Measurements from ENCODE around the gene PTPRN2.

DNA sequence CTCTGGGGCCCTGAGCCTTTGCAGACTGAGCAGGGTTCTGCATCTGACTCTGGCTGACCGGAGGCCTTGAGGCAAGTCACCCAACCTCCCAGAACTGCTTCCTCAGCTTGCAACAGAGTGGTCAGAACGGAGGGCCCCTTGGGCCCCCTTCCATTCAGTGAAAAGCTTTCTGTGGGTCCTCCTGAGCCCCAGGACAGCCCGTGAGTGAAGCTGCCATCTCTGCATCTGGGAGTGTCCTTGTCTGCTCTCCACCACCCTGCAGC is 1026.2 kb downstream of the PTPRN2 start:
- no peak for TF ChIP-seq POLR2A (IDR thresholded peaks at IDR 0.05)
- TF ChIP-seq, protein P1, sequence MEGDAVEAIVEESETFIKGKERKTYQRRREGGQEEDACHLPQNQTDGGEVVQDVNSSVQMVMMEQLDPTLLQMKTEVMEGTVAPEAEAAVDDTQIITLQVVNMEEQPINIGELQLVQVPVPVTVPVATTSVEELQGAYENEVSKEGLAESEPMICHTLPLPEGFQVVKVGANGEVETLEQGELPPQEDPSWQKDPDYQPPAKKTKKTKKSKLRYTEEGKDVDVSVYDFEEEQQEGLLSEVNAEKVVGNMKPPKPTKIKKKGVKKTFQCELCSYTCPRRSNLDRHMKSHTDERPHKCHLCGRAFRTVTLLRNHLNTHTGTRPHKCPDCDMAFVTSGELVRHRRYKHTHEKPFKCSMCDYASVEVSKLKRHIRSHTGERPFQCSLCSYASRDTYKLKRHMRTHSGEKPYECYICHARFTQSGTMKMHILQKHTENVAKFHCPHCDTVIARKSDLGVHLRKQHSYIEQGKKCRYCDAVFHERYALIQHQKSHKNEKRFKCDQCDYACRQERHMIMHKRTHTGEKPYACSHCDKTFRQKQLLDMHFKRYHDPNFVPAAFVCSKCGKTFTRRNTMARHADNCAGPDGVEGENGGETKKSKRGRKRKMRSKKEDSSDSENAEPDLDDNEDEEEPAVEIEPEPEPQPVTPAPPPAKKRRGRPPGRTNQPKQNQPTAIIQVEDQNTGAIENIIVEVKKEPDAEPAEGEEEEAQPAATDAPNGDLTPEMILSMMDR (IDR thresholded peaks at IDR 0.05): no peak
